HG02973 (cell line): ENCODE results near the gene DNAJC21.

Experiments used
- ATAC-seq: cut with Tn5 transposase; IDR thresholded peaks from one replicate; pipeline ENCODE4 v1.9.1; 2021; ENCODE audit warnings: moderate library complexity; ENCODE audit not compliant: unreplicated experiment

Gene DNAJC21

DNA sequence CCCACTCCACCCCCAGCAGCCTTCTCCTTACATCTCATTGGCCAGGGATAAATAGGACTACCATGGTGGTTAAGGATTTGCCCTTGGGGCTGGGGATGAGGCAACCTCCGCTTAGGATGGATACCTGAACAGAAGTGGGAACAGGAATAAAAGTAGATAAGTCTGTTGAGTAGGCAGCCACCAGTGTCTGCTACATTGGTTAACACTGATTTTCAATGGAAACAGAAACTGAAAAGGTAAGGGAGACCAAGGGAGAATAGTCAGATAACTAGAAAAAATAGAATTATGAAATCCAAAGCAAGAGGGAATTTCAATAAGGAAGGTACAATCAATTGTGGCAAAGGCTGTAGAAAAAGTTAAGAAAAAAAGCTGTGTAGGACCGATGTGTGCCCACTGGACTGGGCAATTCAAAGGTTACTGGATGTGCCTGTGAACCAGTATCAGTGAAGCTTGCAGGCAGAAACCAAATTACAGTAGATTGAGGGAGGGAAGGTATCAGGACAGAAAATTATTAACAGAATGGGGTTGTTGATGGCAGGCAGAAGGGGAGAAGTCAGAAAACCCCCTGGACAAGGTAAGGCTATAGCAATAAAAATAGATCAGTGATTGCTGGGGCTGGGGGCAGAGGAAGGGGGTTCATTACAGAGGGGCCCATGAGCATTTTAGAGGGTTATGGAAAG lies 48.7 kb downstream of the DNAJC21 start:
- ATAC-seq, result peak; percentile 83

DNA sequence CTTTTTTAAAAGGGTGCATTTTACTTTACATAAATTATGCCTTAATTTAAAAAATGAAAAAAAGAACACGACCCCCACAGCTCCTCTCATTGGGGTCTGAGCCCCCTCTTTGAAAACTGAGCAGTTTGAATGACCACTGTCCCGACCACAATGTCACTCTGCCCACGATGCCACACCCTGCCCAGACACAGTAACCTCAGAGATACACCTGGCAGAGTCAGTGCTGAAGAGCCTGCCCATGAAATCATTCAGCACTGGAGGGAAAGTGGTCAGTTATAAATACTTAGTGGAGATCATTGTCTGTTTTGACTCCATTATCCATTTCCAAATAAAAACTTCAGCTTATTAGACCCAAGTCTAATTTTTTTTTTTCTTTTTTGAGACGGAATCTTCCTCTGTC lies 49.3 kb downstream of the DNAJC21 start:
- no peak for ATAC-seq

DNA sequence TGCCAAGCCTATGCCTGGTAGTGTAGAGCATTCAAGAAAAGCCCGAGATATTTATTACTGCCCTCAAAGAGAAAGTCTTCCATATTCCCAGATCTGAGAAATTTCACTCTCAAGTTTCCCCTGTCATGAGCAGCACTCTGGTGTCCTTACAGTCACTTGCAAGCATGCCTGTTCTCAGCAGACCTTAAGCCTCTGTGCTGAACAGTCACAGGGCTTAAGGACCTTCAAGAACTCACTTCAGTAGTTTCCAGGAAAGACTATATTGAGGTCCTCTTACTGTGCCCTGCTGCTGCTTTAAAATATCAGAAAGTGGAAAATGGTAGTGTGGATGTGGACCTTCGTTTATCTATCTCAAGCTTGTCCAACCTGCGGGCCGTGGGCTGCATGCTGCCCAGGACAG lies 53.5 kb downstream of the DNAJC21 start:
- ATAC-seq, result no peak

DNA sequence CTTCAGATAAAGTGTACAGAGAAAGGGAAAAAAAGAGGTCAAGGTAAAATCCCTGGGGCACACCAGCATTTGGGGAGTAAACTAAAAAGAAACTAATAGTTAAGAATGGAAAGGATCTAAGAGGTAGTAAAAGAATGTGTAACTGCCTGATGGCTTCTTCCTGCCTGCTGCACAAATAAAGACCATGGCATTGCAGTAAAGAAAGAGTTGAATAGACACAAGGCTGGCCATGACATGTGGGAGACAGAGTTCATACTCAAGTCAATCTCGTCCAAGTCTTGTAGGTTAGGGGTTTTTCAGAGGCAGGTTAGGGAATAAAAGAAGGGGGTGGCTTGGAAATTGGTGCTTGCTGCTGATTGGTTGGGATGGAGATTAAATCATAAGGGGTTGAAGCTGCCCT lies 57.6 kb downstream of the DNAJC21 start:
- ATAC-seq, result no peak

DNA sequence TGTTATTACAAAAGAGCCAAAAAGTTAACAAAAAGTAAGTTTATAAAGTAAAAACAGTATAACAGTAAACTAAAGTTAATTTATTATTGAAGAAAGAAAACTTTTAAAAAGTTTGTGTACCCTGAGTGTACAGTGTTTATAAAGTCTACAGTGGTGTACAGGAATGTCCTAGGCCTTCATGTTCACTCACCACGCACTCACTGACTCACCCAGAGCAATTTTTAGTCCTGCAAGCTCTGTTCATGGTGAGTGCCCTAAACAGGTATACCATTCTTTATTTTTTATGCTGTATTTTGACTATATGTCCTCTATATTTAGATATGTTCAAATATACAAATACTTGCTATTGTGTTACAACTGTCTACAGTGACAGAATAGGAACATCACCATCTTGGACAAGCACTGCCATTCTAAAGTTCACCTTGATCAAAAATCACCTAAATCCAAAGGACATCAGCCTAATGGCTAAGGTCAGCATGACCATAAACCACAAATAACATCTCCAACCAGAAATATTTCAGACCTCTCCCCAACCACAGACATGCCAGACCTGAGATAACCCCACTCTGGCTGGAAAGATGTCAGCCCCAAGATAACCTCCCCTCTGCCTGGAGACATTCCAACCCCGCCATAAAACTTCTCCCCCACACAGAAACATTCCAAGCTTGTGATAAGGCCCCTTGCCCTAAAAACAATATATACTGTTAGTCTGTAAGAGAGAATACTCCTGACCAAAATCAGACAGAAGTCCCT lies 62.3 kb downstream of the DNAJC21 start:
- ATAC-seq, result no peak

DNA sequence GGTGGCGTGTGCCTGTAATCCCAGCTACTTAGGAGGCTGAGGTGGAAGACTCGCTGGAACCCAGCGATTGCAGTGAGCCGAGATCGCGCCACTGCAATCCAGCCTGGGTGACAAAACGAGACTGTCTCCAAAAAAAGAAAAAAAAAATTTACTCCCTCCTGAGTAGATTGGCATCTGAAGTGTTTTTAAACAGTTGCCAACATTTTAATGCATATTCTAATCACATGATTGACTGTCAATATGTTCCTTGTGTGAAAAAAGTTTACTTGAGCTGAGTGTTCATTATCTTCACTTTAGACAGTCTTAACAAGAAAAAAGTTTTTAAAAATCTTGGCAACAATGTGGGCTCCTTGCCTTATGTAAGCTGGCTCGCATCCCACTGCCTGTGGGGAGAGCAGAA lies 64.6 kb downstream of the DNAJC21 start:
- ATAC-seq, result no peak

DNA sequence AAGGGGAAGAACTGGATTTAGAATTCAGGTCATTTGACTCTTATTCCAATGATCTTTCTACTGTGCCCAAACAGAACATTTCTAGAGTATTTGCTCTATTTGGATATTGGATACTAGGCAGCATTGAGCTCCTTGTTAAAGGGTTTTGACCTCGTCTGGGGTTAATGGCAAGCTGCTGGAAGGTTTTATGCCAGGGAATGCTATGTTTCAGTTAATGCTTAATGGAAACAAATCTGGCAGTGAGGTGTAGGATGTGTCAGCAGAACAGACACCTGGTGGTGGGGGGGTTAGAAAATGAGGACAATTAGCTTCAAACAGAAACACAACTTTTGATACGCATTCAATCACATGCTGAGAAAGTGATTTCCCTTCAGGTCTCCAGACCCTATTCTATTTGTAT lies 66.9 kb downstream of the DNAJC21 start:
- no peak for ATAC-seq

GRCh38 chr5:34998058-34998789 lies 68.9 kb downstream of the DNAJC21 start:
- no peak for ATAC-seq

- no peak for ATAC-seq
Observed at GRCh38 chr5:35001842-35002241, 72.5 kb downstream of the DNAJC21 start.

GRCh38 chr5:35002459-35002858 lies 73.1 kb downstream of the DNAJC21 start:
- no peak for ATAC-seq

- ATAC-seq, result peak; percentile 67
Observed at GRCh38 chr5:35003018-35003957, 73.9 kb downstream of the DNAJC21 start.

DNA sequence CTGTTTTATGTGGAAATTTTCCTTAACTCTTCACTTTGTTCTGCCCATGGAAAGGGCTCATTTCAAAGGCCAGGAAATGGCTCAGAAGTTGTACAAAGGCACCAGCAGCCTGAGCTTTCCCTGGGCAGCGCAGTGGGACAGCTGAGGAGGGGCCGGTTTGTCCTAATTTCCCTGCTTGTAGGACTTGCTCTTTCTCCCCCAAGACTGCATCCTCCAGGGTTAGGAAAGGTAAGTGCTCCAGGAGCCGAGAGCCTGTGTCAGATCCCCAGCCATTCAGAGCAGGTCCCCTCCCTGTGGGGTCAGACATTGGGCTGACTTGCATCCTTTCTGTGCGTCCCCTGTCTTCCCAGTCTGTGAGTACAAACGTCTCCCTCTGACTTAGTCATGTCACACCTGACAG lies 74.8 kb downstream of the DNAJC21 start:
- ATAC-seq, result no peak

DNA sequence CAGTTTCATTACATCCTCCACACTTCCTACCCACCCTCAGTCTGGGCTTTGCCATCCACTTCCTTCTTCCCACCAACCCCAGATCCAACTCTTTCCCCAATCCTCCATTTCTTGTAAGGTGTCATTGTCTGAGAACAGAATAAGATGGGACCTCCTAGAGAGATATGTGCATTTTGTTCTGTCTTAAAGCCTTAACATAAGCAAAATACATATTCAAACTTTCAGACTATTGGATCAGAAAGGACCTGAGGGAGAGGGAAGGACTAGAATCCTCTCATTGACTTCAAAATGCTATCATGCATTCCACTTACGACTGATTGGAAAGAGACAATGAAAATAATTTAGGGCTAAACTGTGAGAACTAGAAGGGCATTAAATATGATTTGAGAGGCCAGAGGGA lies 75.4 kb downstream of the DNAJC21 start:
- ATAC-seq, result no peak
